Measurements from ENCODE around the gene DMXL1. TPM values are rescaled to one million over a fixed set of nuclear protein-coding genes. Genes with fewer than 3 reads are reported as not detected.

The DMXL1 gene
- total RNA-seq, 3 donors from 2014 or later: 53.1 to 91.2 (median 60.3) TPM

DNA sequence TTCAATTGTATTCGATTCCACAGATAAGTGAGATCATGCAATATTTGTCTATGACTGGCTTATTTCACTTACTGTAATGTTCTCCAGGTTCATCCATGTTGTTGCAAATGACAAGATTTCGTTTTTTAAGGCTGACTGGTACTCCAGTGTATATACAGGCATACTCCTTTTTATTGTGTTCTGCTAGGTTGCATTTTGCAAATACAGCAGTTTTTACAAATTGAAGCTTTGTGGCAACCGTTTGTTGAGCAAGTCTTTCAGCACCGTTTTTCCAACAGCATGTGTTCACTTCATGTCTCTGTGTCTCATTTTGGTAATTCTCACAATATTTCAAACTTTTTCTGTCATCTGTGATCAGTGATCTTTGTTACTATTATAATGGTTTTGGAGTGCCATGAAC is 82.7 kb downstream of the DMXL1 start:
- intact Hi-C loops (cut with DNase I; ENCODE audit: low total_unique reads): no loop called here
- Histone ChIP-seq H3K4me3 (no peak overlapping the region), H3K27me3 (no peaks in the 10 kb centered on the region), H3K36me3 (peaks cover 3% of the 10 kb centered on the region), H3K9me3 (no peaks in the 10 kb centered on the region), H3K27ac (no peak overlapping the region), H3K4me1 (no peaks in the 10 kb centered on the region)
- DNase-seq (ENCODE audit: low spot score in 2 of 2): no peak
- TF ChIP-seq, protein P1, sequence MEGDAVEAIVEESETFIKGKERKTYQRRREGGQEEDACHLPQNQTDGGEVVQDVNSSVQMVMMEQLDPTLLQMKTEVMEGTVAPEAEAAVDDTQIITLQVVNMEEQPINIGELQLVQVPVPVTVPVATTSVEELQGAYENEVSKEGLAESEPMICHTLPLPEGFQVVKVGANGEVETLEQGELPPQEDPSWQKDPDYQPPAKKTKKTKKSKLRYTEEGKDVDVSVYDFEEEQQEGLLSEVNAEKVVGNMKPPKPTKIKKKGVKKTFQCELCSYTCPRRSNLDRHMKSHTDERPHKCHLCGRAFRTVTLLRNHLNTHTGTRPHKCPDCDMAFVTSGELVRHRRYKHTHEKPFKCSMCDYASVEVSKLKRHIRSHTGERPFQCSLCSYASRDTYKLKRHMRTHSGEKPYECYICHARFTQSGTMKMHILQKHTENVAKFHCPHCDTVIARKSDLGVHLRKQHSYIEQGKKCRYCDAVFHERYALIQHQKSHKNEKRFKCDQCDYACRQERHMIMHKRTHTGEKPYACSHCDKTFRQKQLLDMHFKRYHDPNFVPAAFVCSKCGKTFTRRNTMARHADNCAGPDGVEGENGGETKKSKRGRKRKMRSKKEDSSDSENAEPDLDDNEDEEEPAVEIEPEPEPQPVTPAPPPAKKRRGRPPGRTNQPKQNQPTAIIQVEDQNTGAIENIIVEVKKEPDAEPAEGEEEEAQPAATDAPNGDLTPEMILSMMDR (IDR thresholded peaks at IDR 0.05): no peak
- TF ChIP-seq POLR2A (IDR thresholded peaks at IDR 0.05) (no peak), POLR2AphosphoS5 (IDR thresholded peaks at IDR 0.05) (no peak)

DNA sequence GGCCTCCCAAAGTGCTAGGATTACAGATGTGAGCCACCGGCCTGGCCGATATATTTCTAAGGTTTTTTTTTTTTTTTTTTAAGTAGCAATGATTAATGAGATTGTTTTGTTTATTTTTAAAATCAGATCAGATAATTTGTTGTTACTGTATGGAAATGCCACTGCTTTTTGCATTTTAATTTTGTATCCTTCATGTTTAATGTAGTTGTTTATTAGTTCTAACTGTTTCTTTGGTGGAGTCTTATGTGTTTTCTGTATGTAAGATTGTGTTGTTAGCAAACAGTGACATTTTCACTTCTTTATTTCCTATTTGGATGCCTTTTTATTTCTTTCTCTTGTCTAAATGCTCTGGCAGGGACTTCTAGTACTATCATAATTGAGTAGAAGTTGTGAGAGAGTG is 87.3 kb downstream of the DMXL1 start:
- H3K9me3 ChIP-seq: no peaks in the 10 kb centered on the region
- no peaks in the 10 kb centered on the region for H3K4me1 ChIP-seq
- no peak overlapping the region for H3K4me3 ChIP-seq
- no peak overlapping the region for H3K27ac ChIP-seq
- intact Hi-C loops (cut with DNase I; ENCODE audit: low total_unique reads): no loop called here
- H3K27me3 ChIP-seq: no peaks in the 10 kb centered on the region
- no peaks in the 10 kb centered on the region for H3K36me3 ChIP-seq
- DNase-seq (ENCODE audit: low spot score in 2 of 2): no peak
- TF ChIP-seq POLR2AphosphoS5 (IDR thresholded peaks at IDR 0.05) (no peak), POLR2A (IDR thresholded peaks at IDR 0.05) (no peak)
- TF ChIP-seq, protein P1 (IDR thresholded peaks at IDR 0.05): no peak

DNA sequence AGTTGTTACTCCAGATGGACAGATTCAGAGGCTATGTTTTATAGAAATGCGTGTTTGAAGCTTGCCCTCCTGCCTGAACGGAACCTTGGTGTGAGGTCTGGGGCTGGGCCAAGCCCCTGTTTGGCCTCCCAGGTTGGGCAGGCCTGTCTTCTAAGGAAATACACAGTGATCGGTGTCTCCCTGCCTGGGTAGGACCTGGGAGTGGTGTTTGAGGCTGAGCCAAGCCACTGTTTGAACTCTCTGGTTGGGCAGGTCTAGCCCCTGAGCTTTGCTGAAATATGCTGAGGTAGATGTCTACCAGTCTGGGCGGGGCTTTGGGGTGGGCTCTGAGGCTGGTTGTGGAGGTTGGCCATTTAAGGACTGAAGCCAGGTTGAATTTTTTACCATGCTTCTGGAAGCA is 90.5 kb downstream of the DMXL1 start:
- intact Hi-C loops (cut with DNase I; ENCODE audit: low total_unique reads): no loop called here
- H3K27ac ChIP-seq: no peak overlapping the region
- H3K27me3 ChIP-seq: no peaks in the 10 kb centered on the region
- no peaks in the 10 kb centered on the region for H3K4me1 ChIP-seq
- H3K9me3 ChIP-seq: no peaks in the 10 kb centered on the region
- no peaks in the 10 kb centered on the region for H3K36me3 ChIP-seq
- DNase-seq (ENCODE audit: low spot score in 2 of 2): no peak
- TF ChIP-seq POLR2AphosphoS5 (IDR thresholded peaks at IDR 0.05): no peak
- TF ChIP-seq POLR2A (IDR thresholded peaks at IDR 0.05): no peak
- TF ChIP-seq, protein P1 (IDR thresholded peaks at IDR 0.05): no peak
- H3K4me3 ChIP-seq: no peak overlapping the region

DNA sequence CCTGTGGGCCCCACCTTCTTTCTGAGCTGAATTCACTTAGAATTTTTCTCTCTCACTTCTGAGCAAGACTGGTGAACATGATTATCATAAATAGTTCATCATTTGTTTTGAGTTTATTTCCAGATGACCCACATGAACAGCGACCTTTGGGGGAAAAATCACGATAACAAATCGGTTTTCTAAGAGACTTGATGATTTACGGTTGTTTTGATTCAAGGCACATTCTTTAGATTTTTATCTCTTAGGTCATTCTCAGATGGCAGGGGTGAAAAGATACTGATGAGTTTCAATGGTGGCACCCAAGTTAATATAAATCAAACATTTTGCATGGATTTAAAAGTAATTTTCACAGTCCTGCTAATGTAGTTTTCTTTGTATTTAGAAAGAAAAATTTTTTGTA is 95.1 kb downstream of the DMXL1 start:
- TF ChIP-seq, protein P1 (IDR thresholded peaks at IDR 0.05): no peak
- TF ChIP-seq POLR2AphosphoS5 (IDR thresholded peaks at IDR 0.05) (no peak), POLR2A (IDR thresholded peaks at IDR 0.05) (no peak)
- intact Hi-C loops (cut with DNase I; ENCODE audit: low total_unique reads): no loop called here

DNA sequence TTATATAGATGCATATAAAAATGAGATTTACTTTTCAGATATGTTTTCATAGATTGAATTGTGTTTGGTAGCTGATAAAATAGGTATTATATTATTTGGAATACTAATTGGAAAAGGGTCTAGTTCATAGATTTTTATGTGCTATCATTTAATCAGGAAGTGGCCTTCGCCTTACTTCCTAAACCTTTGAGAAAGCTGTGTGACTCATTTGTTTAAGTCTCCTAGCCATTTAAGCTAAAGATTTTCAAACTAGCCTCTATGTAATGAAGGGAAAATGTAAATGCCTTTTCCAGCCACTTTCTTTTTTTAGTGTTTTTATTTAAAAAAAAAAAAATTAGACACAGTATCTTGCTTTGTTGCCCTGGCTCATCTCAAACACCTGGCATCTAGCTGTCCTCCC is 97.5 kb downstream of the DMXL1 start:
- intact Hi-C loops (cut with DNase I; ENCODE audit: low total_unique reads): no loop called here
- no peaks in the 10 kb centered on the region for H3K9me3 ChIP-seq
- H3K27ac ChIP-seq: no peak overlapping the region
- H3K4me1 ChIP-seq: no peaks in the 10 kb centered on the region
- H3K36me3 ChIP-seq: no peaks in the 10 kb centered on the region
- H3K4me3 ChIP-seq: no peak overlapping the region
- H3K27me3 ChIP-seq: no peaks in the 10 kb centered on the region
- no peak for TF ChIP-seq POLR2AphosphoS5 (IDR thresholded peaks at IDR 0.05)
- TF ChIP-seq POLR2A (IDR thresholded peaks at IDR 0.05): no peak
- TF ChIP-seq, protein P1 (IDR thresholded peaks at IDR 0.05): no peak
- DNase-seq (ENCODE audit: low spot score in 2 of 2): no peak

More for the DNA sequence above, 95.1 kb downstream of the DMXL1 start:
- no peaks in the 10 kb centered on the region for H3K9me3 ChIP-seq
- H3K27ac ChIP-seq: no peak overlapping the region
- no peaks in the 10 kb centered on the region for H3K36me3 ChIP-seq
- H3K4me3 ChIP-seq: no peak overlapping the region
- DNase-seq (ENCODE audit: low spot score in 2 of 2): no peak
- H3K4me1 ChIP-seq: no peaks in the 10 kb centered on the region
- H3K27me3 ChIP-seq: no peaks in the 10 kb centered on the region

Data from breast epithelium (tissue), 4 donors.